ENCODE measurements around the gene TSPOAP1. TPM values are rescaled to one million over a fixed set of nuclear protein-coding genes. Genes with fewer than 3 reads are reported as not detected.

Gene TSPOAP1
- total RNA-seq, 1 donor from 2014 or later = 77.0 TPM

DNA sequence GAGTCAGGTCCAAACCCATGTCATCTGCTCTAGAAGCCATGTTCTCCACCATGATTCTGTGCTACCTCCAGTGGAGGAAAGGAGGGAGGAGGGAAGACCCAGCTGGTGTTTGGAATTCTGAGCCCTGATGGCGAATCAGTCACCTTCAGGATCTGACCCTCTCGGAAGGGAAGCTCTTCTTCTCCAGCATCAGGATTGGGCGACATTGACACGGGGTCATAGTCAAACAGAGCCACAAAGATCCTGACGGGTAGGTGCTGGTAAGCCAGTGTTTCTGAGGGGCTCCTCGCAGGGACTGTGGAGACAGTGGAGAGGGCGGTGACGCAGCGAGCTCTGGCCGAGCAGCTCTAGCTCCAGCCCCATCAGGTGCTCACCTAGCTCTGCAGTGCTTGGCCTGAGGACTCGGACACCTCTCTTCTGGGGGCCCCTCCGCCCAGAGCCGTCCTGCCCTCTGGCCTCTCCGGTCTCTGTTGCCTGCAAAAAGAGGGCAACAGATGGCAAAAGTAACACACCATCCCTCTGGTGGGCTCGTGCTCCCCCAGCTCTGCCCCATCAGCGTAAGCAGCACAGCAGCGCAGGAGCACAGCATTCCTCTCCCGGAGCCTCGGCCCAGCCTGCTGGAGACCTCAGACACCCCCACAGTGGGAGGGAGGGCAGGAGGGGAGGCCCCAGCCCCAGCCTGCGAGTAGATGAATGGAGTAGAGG, 21.0 kb downstream of the TSPOAP1 start:
- intact Hi-C loops (cut with micrococcal nuclease) = no loop called here

DNA sequence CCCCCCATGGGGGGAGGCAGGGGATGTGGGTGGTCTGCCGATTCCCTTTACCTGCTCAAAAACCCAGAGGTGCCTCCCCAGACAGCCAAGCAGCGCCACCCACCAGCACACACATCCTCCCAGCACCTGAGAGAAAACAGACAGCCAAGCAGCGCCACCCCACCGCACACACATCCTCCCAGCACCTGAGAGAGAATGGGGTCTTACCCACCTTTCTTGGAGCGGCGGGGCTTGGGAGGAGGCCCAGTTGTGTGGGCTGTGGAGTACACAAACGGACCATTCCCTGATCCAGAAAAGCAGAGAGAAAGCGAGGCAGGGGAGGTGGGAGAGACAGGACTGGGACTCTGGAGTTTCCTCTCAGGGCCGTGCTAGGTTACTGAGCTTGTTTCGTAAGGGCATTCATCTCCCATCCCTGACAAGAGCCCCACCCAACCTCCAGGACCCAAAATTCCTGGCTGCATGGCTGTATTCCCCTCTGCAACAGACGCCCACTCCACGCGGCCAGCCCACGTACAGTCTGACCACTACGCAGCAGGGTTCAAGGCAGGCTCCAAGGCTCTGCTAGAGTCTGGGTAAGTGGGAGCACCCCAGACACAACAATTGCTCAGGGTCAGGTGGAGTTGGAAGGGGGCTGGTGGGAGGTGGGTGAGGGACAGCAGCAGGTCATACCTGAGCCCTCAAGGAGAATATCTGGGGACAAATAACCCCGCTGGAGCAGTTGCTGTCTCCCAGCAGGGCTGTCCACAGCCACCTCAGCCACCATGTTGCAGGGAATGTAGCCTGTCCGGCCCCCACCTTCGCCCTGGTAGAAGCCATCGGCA, 22.3 kb downstream of the TSPOAP1 start:
- intact Hi-C loops (cut with micrococcal nuclease) = no loop called here

- intact Hi-C loops (cut with micrococcal nuclease) = loop anchor here (2.0 kb wide), 2 partner anchors 23 to 47 kb away; partner anchors contain the start of genes SUPT4H1 and TSPOAP1
Observed at GRCh38 chr17:58305626-58306025, 23.0 kb downstream of the TSPOAP1 start.

GRCh38 chr17:58304750-58305486, 23.7 kb downstream of the TSPOAP1 start:
- intact Hi-C loops (cut with micrococcal nuclease) = loop anchor here (1.0 to 2.0 kb wide), 6 partner anchors 12 to 142 kb away; partner anchors contain the start of genes RNF43, SUPT4H1 and TSPOAP1

- intact Hi-C loops (cut with micrococcal nuclease) = loop anchor here (1.0 to 2.0 kb wide), 6 partner anchors 13 to 143 kb away; partner anchors contain the start of genes RNF43, SUPT4H1 and TSPOAP1
Observed at GRCh38 chr17:58303971-58304749, 24.4 kb downstream of the TSPOAP1 start.

GRCh38 chr17:58302919-58303585, 25.5 kb downstream of the TSPOAP1 start:
- intact Hi-C loops (cut with micrococcal nuclease) = no loop called here

GRCh38 chr17:58302171-58302918, 26.2 kb downstream of the TSPOAP1 start:
- intact Hi-C loops (cut with micrococcal nuclease) = no loop called here

DNA sequence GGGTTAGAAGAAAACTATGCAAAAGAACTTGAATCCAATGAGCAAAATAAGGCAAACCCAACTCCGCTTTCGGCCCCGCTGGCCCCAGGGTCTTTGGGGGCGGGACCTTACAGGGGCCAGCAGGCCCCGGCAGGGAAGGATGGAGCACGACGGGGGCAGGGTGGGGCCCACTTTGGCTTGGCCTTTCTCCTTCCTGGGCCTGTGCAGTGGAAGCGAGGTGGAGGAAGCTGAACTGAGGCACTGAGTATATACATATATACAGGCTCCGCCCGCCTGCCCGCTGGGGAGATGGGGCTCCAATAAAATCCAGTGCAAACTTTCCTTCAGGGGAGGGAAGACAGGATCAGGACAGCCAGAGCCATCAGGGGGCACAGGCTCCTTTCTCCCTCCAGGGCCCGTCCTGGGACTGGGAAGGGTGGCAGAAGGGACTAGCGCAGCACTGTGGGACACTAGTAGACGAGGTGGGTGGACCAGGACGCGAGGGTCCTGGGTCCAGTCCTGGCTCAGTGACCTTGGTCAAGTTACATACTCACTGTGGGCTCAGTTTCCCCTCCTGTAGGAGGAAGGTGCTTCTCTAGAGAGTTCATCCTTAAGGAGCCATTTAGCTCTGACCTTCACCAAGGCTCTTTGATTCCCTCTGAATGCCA, 27.0 kb downstream of the TSPOAP1 start:
- intact Hi-C loops (cut with micrococcal nuclease) = no loop called here

DNA sequence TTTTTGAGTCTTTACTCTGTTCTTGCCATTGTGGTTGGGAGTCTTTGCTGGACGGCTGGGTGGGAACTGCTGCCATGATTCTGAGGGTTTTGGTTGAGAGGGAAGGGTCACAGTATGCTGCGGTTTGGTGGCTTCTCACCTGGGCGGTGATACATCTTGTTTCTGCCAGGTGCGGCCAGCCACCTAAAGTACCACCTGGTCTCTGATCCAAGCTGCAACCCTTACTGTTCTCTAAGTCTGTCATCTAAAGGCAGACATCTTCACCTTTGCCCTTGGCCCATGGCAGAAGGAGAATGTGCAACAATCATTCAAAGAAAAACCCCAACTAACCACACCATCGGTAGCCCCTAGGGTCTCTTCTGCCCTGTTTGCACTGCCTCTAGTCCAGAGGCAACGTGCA, 28.3 kb downstream of the TSPOAP1 start:
- intact Hi-C loops (cut with micrococcal nuclease) = no loop called here

DNA sequence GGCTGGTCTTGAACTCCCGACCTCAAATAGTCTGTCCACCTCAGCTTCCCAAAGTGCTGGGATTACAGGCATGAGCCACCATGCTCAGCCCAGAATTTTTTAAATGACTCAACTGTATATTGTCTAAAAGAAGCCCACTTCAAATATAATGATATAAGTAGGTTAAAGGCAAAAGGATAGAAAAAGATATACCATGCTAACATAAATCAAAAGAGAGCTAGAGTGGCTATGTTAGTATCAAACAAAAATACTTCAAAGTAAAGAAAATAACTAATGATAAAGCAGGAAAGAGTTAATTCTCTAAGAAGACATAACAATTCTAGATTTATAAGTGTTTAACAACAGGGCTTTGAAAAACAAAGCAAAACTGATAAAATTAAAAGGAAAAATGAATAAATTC, 34.6 kb downstream of the TSPOAP1 start:
- intact Hi-C loops (cut with micrococcal nuclease) = no loop called here

- intact Hi-C loops (cut with micrococcal nuclease) = no loop called here
Observed at GRCh38 chr17:58291246-58291645, 37.3 kb downstream of the TSPOAP1 start.

DNA sequence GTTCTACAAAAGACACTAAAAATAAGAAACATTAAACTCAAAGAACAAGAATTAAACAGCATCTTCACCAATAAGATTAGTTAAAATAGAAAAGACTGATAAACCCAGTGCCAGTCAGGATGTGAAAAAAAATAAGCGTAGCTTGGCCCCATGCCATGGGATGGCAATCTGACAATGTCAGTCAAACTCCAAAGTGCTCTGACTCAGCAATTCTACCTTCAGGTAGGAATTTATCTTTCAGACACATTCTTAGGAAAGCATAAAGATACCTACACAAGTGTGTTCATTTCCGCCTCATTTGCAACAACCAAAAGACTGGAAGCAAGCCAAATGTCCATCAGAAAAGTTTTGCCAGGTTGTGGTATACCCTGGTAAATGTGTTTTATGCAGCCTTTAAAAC, 38.7 kb downstream of the TSPOAP1 start:
- intact Hi-C loops (cut with micrococcal nuclease) = no loop called here

GRCh38 chr17:58285422-58285810, 43.2 kb downstream of the TSPOAP1 start:
- intact Hi-C loops (cut with micrococcal nuclease) = no loop called here

GRCh38 chr17:58284613-58285421, 43.8 kb downstream of the TSPOAP1 start:
- intact Hi-C loops (cut with micrococcal nuclease) = no loop called here

DNA sequence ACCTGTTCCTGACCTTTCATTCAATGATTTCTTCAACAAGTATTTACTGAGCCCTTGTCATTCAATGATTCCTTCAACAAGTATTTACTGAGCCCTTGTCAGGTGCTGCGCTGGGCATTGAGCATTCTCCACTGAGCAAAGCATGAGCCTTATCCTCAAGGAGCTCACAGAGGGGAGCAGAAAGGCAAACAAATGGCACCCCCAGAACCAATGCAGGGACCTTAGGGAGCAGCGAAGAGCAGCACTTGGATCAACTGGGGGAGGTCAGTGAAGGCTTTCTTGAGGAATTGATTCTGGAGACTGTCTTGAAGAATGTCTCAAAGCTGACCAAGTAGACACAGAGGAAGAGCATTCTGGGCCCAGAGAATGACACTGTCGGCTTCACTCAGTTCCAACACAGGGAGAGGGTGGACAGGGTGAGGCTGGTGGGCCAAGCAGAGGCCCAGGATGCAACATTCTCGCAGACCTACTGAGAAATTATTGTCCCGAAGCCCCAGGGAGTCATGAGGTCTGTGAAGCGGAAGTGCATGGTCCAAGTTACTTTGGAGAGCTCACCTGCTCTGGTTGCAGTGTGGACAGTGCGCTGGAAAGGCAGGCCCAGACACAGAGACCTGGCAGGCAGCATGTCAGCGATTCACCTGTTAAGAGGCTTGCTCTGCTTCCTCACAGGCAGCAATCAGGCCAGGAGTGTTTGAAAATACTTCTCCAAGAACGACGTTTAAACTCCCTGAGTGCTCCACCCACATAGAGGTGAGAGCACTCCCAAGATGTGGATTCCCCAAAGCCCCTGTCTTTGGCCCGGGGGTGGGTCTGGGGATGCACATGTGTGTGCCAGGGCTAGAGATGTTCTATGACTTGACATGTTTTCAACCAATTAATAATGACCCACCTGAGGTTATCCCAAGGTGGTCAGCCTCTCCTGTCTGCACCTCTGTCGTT, 44.7 kb downstream of the TSPOAP1 start:
- intact Hi-C loops (cut with micrococcal nuclease) = no loop called here

DNA sequence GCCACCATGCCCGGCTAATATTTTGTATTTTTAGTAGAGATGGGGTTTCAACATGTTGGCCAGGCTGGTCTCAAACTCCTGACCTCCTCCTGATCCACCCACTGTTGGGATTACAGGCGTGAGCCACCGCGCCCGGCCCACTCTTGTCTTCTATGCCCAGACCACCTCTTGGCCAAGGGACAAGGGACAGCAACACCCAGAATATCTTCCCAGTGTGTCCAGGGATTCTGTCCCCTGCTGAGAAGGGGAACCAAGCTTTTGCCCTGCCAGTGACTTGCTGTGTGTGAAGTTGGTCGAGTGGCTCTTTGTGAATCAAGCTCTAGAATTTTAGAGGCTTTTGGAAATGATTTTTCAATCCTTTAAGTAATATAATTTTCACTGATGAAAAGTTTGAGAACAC, 46.2 kb downstream of the TSPOAP1 start:
- intact Hi-C loops (cut with micrococcal nuclease) = no loop called here

- intact Hi-C loops (cut with micrococcal nuclease) = no loop called here
Observed at GRCh38 chr17:58281511-58282011, 47.0 kb downstream of the TSPOAP1 start.
